Embryonic facial prominence (tissue), 1 donor: ENCODE results near the gene TLR3.

ENCODE experiments used
- DNase-seq: peaks from one replicate; pipeline ENCODE4 v3.0.0-alpha.2; 2016; ENCODE audit errors: extremely low spot score

TLR3 gene

GRCh38 chr4:186104890-186105646 is 36.1 kb downstream of the TLR3 start:
- no peak for DNase-seq

- DNase-seq: no peak
These were observed 36.8 kb downstream of the TLR3 start for GRCh38 chr4:186105647-186106321.

- DNase-seq: no peak
These were observed 39.0 kb downstream of the TLR3 start for GRCh38 chr4:186107947-186108346.

- no peak for DNase-seq
These were observed 39.4 kb downstream of the TLR3 start for GRCh38 chr4:186108391-186108790.

GRCh38 chr4:186109245-186109644 is 40.3 kb downstream of the TLR3 start:
- DNase-seq: no peak

GRCh38 chr4:186116697-186117096 is 47.7 kb downstream of the TLR3 start:
- no peak for DNase-seq

GRCh38 chr4:186118582-186118981 is 49.6 kb downstream of the TLR3 start:
- no peak for DNase-seq

- DNase-seq: no peak
These were observed 52.1 kb downstream of the TLR3 start for GRCh38 chr4:186121057-186121456.

GRCh38 chr4:186128842-186129241 is 59.9 kb downstream of the TLR3 start:
- no peak for DNase-seq

GRCh38 chr4:186131935-186132334 is 63.0 kb downstream of the TLR3 start:
- no peak for DNase-seq

GRCh38 chr4:186132577-186133242 is 63.8 kb downstream of the TLR3 start:
- DNase-seq: no peak

- DNase-seq: no peak
These were observed 65.3 kb downstream of the TLR3 start for GRCh38 chr4:186134257-186134656.

- DNase-seq: no peak
These were observed 65.9 kb downstream of the TLR3 start for GRCh38 chr4:186134861-186135260.

- DNase-seq: no peak
These were observed 68.3 kb downstream of the TLR3 start for GRCh38 chr4:186137196-186137794.
